ENCODE measurements around the gene P3H1.
"Not testable (repeated sequence)": the region's sequence is repeated elsewhere in the genome, so short reads cannot be mapped to it uniquely, and the experiment has no call there.

The P3H1 gene, protein sequence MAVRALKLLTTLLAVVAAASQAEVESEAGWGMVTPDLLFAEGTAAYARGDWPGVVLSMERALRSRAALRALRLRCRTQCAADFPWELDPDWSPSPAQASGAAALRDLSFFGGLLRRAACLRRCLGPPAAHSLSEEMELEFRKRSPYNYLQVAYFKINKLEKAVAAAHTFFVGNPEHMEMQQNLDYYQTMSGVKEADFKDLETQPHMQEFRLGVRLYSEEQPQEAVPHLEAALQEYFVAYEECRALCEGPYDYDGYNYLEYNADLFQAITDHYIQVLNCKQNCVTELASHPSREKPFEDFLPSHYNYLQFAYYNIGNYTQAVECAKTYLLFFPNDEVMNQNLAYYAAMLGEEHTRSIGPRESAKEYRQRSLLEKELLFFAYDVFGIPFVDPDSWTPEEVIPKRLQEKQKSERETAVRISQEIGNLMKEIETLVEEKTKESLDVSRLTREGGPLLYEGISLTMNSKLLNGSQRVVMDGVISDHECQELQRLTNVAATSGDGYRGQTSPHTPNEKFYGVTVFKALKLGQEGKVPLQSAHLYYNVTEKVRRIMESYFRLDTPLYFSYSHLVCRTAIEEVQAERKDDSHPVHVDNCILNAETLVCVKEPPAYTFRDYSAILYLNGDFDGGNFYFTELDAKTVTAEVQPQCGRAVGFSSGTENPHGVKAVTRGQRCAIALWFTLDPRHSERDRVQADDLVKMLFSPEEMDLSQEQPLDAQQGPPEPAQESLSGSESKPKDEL

DNA sequence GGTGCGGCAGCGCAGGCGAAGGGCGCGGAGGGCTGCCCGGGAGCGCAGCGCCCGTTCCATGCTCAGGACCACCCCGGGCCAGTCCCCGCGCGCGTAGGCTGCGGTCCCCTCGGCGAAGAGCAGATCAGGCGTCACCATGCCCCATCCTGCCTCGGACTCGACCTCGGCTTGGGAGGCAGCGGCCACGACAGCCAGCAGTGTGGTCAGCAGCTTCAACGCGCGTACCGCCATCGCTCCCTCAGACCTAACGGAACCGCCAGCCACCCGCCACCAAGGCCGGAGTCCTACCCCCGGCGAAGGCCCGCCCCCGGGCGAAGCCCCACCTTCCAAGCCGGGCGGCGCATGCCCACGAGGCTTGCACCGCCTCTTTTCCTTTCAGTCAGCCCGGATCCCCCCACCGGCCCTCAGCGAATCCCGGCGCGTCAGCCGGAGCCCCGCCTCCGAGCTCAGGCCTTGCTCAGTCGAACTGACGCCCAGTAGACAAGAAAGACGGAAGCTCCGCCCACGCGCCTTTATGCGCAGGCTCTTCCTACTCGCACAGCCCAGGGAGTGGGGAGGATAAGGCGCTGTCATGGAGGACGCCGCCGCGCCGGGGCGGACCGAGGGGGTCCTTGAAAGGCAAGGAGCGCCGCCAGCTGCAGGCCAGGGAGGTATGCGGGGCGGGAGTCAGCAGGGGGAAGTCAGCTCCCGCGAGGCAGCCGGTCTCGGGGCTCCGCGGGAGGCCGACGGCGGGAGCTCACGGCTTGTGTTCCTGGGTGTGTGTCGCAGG is at the start of gene P3H1, which contains the start of gene C1orf50:
Gene P3H1, minus strand, starts transcription at position 288 of the 769 bp plus-strand sequence. Its CDS starts 57 bp downstream, at position 231.
Gene C1orf50, plus strand, starts transcription at position 509 of the 769 bp plus-strand sequence. Its CDS starts 63 bp downstream, at position 572.
- DNase-seq = peak; percentile 99

DNA sequence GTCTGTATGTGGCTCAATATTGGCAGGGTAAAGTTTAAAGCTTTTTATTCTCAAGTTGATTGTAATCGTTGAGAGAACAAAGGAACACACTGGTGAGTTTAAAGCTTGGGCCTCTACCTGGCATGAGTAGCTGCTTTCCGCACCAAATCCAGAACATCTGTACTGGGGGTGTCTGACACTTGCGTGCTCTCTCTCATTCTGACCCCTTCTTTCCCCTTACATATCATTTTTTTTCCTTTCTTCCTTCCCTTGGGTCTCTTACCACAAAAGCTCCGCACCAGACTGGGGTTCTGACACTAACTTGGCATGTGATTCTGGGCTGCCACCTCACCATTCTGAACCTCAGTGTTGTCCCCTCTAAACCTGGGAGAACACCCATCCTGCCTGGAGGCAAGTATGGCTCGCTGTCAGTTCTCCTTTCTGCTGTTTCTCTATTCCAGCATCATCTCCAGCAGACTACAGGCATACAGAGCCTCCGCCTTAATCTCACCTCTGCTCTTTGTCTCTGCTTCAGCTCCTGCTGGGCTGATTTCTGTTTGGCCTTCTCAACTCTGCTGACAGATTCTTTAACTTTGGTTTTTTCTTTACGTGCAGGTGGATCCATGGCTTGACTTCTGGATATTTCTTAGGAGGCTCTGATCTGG is 49.2 kb upstream of the P3H1 start:
- DNase-seq = peak; percentile 66

DNA sequence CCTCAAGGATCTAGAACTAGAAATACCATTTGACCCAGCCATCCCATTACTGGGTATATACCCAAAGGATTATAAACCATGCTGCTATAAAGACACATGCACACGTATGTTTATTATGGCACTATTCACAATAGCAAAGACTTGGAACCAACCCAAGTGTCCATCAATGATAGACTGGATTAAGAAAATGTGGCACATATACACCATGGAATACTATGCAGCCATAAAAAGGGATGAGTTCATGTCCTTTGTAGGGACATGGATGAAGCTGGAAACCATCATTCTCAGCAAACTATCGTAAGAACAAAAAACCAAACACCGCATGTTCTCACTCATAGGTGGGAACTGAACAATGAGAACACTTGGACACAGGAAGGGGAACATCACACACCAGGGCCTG is 48.0 kb upstream of the P3H1 start:
- not testable (repeated sequence) for DNase-seq

DNA sequence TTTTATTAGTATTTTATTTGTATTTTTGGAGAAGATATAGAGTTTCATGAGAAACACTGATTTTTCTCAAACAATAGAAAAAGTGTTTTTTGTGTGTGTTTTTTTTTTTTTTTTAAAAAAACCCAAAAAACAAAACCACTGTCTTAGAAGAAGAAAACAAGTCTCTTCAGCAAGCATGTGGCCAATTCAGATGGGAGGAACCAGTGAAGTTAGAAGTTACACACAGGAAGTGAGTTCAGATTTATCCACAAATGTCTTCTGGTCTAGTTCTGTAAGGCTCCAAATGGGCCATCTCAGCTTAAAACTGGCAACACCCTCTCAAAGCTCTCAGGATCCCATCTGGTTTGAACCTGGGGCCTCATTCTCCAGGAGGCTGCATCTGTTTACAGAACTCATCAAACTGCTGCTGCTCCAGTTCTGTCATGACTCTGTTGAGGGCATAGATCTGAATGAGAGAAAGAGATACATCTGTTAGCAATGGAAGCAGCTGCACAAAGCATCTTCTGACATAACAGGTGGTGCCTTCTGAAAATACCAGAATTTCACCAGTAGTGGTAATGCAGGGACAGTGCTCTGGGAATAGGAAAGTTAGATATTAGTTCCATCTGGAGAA is 40.3 kb upstream of the P3H1 start:
- DNase-seq = peak; percentile 18

DNA sequence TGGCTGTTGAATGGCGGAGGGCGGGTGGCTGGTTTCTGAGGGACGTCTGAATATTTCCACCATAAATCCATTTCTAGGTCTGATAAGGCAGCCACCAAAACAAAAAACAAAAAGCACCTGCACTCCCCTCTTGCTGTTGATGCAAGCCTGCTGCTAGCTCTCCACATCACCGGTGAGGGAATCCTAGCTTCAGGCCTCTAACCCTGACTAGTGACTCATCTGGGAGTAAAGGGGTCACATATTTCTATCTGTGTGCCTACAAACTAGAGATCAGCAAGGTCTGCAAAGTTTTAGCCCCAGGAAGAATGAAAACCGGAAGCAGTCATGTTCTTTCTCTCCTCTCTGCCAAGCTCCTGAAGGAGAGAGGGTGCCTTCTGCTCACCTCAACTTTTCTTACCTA is 39.8 kb upstream of the P3H1 start:
- DNase-seq = no peak

DNA sequence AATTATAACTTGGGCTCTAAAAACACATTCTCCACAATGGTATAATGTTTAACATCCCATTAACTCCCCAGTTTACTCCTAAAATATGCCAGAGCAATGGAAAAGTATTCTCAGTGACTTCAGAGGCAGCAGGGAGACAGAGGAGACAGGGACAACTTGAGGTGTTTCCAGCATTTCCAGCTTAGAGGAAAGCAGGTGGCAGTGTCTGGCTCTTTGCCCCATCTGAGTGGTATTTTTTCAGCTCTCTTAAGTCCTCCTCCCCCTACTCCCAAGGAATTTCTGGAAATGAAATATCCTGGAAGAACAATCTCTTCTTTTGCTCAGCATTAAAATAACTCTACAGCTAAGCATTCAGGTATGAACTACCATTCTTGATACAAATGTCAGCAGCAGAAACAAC is 39.3 kb upstream of the P3H1 start:
- DNase-seq = no peak

DNA sequence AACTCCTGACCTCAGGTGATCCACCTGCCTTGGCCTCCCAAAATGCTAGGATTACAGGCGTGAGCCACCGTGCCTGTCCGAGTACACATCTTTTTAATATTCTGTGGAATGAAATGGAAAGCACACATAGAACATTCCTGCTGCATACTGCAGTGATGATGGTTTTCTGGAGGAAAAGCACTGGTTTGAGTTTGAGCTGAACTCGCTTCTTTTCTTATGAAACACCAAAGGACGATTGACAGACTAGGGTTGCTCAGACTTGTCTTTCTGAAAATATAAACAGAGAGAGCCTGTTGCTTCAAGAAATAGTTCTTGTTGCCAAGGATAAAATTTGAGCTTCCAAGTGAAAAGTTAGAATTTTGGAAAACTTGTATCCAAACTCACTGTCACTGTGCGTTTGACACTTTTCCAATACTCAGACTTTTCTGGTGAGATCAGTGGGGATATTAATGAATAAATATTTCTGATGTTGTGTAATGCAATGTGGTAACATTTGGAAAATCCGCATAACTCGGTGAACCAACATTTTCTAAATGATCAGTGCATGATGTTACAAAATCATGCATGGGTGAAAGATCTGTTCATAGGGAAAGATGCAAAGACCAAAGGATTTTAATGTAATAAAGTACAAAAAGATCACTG is 35.1 kb upstream of the P3H1 start:
- no peak for DNase-seq

DNA sequence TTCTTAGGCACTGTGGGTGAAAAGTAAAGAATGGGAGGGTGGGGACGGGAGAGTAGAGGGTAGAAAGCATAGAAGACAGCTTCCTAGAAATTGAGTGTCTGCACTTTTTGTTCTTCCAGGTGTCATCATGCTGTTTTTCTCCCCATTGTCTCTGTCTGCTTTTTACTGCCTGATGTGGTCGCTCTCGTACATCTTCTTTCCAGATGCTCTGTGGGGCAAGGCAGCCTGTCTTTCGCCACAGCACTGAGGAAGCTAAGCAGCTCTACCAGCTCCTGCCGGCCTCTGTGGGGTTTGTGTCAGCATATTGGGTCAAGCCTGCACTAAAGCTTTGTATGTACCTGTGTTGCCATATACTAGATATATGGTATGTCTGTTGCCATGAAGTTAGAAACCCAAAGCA is 31.2 kb upstream of the P3H1 start:
- DNase-seq = no peak

DNA sequence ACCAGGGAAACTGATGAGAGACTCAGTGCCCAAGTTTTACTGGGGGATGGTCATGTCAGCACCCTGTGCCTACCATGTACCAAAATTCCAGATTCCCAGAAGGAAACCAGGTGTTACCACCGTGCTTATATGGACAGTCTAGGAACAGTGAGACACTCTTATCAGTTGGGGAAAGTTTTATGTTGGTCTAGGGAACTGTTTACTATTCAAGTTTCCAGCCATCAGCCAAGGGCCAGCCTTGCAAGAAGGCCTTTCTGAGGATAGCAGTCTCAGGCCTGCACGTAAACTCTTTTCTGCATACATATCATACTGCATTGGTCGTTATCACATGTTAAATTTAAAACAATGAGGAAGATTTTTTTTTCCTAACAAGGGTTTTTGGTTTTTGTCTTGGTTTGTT is 30.6 kb upstream of the P3H1 start:
- DNase-seq = no peak

DNA sequence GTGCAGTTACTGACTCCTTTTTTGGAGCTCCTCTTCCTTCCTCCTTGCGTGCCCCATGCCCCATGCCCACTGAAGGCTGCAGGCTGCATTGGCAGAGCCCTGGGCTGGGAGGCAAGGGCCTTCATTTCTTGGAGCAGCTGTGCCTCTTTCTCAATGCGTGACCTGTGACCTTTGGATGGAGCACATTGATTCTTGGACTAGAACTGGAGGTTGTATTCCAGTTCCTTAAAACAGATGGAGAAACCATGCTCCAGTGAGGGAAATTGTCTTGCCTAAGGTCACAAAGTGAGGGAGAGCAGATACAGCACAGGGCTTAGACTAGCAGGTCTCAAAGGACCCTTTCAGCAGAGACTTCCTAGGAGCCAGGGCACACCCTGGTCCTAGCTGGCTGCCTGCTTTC is 27.0 kb upstream of the P3H1 start:
- no peak for DNase-seq

DNA sequence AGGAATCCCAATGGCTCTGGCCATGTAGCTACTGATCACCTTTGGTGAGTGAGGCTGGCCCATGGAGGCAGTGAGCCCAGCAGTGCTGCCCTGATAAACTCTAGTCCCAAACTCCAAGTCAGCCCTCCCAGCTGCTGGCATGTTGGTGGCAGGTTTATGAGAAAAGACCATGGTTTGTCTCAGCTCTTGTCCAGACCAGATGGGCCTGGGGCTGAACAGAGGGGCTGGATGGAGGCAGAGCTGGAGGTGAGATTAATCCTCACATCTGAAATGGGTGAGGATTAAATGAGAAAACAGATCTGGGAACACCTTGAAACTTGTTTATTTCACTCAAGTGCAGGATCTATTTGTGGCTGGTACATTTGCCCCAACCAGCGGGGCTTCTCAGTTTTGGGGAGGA is 21.2 kb upstream of the P3H1 start:
- DNase-seq = no peak

DNA sequence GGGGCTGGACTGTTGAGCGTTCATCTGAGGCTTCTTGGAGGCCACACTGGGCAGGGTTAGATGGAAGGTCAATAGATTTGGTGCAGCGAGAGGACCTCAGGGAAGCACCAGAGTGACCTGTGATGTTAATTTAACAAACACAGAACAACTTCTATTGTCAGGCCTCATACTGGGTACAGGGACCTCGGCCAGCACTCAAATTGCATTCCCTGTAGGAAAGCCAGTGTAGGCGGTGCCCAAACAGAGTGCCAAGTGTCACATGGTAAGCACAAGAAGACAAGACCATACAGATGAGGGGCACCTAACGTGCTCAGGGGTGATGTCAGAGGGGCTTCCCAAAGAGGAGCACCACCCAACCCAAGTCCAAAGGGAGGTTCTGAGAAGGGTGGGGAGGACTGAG is 19.3 kb upstream of the P3H1 start:
- no peak for DNase-seq

DNA sequence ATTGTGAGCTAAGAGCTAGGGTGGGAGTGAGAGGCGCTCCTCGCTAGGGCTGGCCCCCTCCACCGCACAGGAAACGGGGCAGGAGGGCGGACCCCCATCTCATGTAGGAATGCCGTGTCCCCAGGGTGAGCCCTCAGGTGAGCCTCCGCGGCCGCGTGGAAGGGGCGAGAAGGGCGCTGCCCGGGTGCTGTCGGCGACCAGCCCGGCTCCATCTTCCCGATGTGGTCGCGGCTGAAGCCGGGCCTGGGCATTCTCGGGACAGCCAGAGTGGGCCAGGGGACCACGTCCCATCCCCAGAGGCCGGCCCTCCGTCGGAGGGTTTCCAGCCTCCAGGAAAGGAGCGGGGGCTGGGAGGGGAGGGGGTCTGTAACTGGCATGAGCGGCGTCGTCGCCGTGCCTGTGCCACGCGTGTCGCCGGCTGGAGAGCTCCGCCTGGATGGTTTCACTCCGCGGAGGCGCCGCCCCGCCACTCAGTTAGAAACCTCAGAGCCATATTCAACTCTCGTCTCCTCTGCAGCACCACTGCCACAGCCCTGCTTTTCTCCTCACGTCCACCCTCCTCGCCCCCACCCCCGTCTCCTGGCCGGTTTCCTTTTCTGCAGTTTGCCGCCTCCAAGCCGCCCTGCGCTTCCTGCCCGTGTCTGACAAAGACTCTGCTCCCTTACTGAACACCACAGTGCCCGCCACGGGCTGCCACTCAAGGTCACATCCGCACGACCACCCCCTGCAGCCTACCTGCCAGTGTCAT is 18.3 kb upstream of the P3H1 start, which contains the start of gene TMEM269:
Gene TMEM269, plus strand, starts transcription at position 46 of the 748 bp plus-strand sequence. CDS start 4,903 bp downstream, outside the sequence.
- DNase-seq = peak; percentile 39

DNA sequence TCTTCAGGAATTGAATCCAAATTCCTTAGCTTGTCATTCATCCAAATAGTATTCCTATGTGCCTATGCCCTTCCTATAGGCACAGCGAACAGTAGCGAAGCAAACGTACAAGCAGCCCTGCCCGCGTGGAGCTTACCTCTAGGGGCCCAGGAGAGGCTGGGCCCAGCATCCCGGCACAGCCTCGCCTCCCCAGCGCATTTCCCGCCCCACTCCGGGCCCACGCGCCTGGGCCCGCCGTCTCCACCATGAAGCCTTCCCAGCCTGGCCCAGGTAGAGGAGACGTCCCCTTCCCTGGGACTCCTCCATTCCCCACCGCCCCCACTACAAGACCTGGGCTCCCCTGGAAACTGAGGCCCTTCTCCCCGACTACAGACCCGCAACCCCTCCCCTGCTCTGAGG is 17.7 kb upstream of the P3H1 start:
- no peak for DNase-seq

DNA sequence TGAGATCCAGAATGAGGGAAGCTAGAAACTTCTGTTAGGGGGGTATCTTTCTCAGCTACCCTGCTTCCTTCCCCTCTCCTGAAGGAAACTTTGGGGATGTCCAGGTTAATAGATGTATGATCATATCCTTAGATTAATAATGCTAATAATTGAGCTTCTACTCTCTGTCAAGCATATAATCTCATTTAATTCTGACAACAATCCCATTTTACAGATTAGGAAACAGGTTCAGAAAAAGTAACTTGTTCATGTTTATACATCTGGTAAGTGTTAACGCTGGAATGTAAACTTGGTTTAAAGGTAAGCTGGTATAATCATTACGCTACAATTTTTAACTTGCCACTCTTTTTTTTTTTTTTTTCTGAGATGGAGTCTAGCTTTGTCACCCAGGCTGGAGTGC is 16.3 kb upstream of the P3H1 start:
- no peak for DNase-seq

DNA sequence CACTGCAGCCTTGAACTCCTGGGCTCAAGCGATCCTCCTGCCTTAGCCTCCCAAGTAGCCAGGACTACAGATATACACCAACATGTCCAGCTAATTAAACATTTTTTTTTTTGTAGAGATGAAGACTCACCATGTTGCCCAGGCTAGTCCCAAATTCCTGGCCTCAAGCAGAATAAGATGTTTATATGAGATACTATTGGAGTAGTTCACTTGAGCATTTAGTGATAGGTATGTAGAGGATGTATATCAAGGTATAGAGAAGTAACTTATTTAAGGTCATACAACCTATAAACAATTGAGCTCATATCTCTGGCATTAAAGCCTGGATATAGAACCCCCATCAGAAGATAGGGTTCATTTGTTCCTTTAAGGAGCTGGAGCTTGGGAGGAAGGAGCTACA is 13.3 kb upstream of the P3H1 start:
- DNase-seq = no peak

DNA sequence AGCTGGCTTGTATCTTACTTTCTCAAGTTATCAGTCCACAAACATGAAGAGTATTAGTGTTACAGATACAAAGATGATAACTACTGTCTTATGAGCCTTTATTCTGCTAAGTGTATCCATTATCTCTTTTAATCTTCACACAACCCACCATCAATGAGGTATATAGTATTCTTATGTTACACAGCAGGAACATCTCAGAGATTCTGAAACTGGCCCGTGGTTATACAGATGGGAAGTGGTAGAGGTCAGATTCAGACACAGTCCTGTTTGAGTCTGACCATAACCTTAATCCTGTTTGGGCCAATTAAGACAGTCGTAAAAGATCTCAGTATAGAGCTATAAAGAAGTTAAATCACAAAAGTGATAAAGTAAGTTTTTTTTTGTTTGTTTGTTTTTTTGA is 12.9 kb upstream of the P3H1 start:
- DNase-seq = no peak

DNA sequence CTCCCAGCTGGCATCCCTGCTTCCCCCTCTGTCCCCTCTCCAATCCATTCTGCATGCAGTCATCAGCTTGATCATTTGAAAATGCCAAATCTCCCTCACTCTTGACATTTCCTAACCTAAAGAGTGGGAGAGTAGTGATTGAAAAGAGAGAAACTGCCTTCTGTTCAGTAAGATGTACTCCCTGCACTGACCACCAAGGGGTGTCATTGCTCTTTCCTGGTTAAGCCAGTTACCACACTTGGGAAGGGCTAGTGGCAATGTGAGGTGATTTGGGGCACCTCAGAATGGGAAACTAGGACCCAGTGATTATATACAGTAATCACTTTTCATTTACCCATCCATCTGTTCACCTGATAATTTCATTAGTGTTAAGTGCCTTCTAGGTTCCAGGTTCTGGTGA is 11.0 kb upstream of the P3H1 start:
- peak; percentile 72 for DNase-seq

DNA sequence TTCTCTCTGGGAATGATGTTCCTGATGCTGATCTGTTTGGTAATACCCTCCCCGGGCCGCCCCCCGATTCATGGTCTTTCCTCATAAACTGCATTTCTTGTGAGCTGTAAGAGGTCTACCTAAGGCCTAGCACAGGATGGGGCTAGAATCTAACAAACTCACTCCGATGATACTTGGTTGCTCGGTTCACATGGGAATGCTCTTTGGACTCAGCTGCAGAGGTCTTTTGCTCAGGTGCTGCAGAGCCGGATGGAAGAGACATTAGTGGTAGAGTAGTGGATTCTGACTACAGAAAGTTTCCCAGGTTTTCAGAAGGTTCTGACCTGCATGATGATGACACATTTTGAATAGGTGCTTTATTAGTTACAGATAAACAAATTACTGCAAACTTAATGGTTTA is 9.7 kb upstream of the P3H1 start:
- DNase-seq = no peak

DNA sequence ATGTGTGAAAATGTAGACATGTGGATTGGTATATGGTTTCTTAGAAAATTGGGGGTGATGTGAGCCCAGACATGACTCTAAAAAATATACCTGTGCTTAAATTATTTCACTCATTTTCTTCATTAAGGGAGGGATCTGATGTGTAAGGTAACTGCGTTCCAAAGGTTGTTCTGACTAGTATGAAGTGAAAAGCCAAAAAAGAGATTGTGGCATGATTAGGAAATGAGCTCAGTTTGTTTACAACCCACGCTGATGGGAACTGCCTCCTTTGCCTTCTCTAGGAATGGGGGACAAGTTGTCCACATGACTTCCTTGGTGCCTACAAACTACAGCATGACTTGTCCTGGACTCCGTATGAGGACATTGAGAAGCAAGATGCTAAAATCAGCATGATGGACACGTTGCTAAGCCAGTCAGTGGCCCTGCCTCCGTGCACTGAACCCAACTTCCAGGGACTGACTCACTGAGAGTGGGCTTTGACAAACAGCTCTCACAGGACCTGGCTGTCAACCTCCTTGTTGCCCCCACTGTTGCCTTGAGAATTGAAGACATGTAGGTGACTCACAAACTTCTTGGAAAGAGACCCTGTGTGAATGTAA is 8.2 kb upstream of the P3H1 start:
- DNase-seq = no peak

DNA sequence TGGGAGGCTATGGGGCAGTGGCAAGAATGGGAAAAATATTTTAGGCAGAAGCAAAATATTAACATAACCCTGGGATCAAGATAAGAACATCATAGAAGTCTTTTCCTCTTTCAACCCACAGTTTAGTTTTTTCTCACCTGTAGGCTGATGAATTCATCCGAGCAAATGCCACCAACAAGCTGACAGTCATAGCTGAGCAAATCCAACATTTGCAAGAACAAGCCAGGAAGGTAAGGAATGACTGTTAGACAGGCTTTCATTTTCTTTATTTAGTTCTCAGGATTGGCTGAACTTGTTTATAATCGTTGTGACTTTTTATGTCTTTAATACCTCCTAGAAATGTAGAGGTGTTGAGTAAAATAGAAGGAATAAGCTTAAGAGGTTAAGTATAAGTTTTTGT is 6.6 kb upstream of the P3H1 start:
- DNase-seq = no peak

Measured in DMS53 (cell line).